Vagina (tissue), 2 donors: ENCODE measurements around the gene STOM. TPM values are rescaled to one million over a fixed set of nuclear protein-coding genes. Genes with fewer than 3 reads are reported as not detected.

Experiments
- DNase-seq, 2 donors: peaks; one replicate each; pipeline ENCODE4 v3.0.0-alpha.2; 2017; ENCODE audit errors: extremely low spot score in 2 of 2
- H3K27ac ChIP-seq: fragments of 200-600 bp; sonication (generic); one replicate; pipeline ENCODE4 v1.5.1; 2019
- H3K27me3 ChIP-seq: fragments of 200-600 bp; sonication (generic); one replicate; pipeline ENCODE4 v1.5.1; 2019
- H3K36me3 ChIP-seq, 2 donors: fragments of 200-600 bp; sonication (generic); one replicate each; pipeline ENCODE4 v1.5.1; 2017 to 2019
- H3K4me1 ChIP-seq: fragments of 200-600 bp; sonication (generic); one replicate; pipeline ENCODE4 v1.5.1; 2019
- H3K4me3 ChIP-seq, 2 donors: fragments of 200-600 bp; sonication (generic); 1 replicate in 1 of 2; 2 replicates in 1 of 2; pipeline ENCODE4 v1.5.1; 2016 to 2019
- H3K9me3 ChIP-seq: fragments of 200-600 bp; sonication (generic); one replicate; pipeline ENCODE4 v1.5.1; 2019
- CTCF ChIP-seq, 3 experiments: fragments of 450-650 bp in 2 of 3; fragments of 200-600 bp in 1 of 3; sonication (generic) in 1 of 3; IDR thresholded peaks; one replicate each; pipeline ENCODE4 v1.5.1; 2017 to 2019; ENCODE audit warnings: antibody characterized with exemption in 3 of 3, mild to moderate bottlenecking in 2 of 3, moderate library complexity in 2 of 3
- POLR2A ChIP-seq, 2 donors: fragments of 450-650 bp; IDR thresholded peaks; one replicate each; pipeline ENCODE4 v1.6.1; 2017; ENCODE audit warnings: antibody characterized with exemption in 2 of 2, mild to moderate bottlenecking in 2 of 2, moderate library complexity in 2 of 2
- POLR2AphosphoS5 ChIP-seq, 2 donors: sonication (generic); formaldehyde crosslinking; IDR thresholded peaks; one replicate each; pipeline ENCODE4 v1.9.0; 2017; ENCODE audit warnings: antibody characterized with exemption in 2 of 2, mild to moderate bottlenecking in 2 of 2, low read depth in 1 of 2; ENCODE audit not compliant: insufficient read depth in 1 of 2
- intact Hi-C: fragments of 100-400 bp; cut with DNase I; formaldehyde crosslinking; loops from one replicate; pipeline ENCODE4 v1.15.1; 2023
- total RNA-seq: library from RNA; depleted of rRNA; stranded (reverse); fragments of >200 nt; gene quantifications from one replicate; pipeline ENCODE4 v1.2.3, GENCODE V29; 2016

The STOM gene
- total RNA-seq, 1 donor from 2014 or later = 263 TPM

GRCh38 chr9:121360601-121361374 lies 9.3 kb downstream of the STOM start:
- Histone ChIP-seq H3K4me3 (no peak overlapping the region), H3K4me1 (peaks cover 82% of the 10 kb centered on the region), H3K36me3 (no peaks in the 10 kb centered on the region), H3K27ac (peak overlapping the region; percentile 97), H3K27me3 (no peaks in the 10 kb centered on the region), H3K9me3 (no peaks in the 10 kb centered on the region)
- DNase-seq = no peak
- intact Hi-C loops = no loop called here
- TF ChIP-seq POLR2A (IDR thresholded peaks at IDR 0.05) (no peak), POLR2AphosphoS5 (IDR thresholded peaks at IDR 0.05; ENCODE audit: insufficient read depth in 1 of 2, low read depth in 1 of 2) (peak; percentile 22 to 81)

DNA sequence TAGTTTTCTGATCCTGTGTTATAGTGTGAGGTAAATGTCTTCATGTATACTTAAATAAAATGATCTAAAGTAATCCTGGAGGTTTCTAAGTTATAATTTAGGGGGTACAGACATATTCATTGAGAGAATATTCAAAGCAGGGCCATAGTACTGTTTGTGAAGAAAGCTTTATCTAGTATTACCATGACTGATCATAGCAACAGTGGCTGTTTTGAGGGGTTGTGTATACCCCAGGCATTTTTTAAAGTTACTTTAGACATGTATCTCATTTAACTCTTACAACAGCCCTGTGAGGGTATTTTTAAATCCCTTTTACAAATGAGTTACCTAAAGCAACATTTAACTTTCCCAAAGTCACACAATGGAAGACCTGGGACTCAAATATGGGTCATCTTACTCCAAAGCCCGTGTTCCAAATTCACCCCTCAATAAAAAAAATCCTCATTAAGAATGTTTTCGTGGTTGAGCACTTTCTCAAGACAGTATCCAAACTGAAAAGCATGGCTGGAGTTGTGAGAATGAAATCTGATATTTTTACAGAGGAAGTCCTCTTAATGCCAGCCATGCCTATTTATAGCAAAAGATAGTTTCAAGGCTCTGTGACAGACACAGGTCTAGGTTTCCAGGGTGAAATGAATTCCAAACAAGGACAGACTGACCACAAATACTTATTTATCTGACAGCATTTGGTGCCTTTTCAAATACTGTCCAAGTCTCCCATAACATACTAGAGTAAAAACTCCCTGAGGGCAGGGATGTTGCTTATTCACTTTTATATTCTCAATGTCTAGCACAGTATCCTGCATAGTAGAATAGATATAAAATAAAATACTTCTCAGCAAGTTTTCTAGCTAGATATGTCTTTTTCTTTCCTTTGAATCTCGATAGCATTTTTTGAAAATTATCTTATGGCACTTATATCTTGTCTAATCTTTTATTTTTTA lies 10.4 kb downstream of the STOM start:
- Histone ChIP-seq H3K9me3 (no peaks in the 10 kb centered on the region), H3K27me3 (no peaks in the 10 kb centered on the region), H3K4me1 (peaks cover 77% of the 10 kb centered on the region), H3K27ac (peak overlapping the region; percentile 97), H3K36me3 (peaks cover 0 to 2% of the 10 kb centered on the region in 2 donors), H3K4me3 (no peak overlapping the region)
- TF ChIP-seq CTCF (IDR thresholded peaks at IDR 0.05) (no peak), POLR2A (IDR thresholded peaks at IDR 0.05) (no peak), POLR2AphosphoS5 (IDR thresholded peaks at IDR 0.05; ENCODE audit: insufficient read depth in 1 of 2, low read depth in 1 of 2) (no peak)
- no peak for DNase-seq
- intact Hi-C loops = no loop called here

DNA sequence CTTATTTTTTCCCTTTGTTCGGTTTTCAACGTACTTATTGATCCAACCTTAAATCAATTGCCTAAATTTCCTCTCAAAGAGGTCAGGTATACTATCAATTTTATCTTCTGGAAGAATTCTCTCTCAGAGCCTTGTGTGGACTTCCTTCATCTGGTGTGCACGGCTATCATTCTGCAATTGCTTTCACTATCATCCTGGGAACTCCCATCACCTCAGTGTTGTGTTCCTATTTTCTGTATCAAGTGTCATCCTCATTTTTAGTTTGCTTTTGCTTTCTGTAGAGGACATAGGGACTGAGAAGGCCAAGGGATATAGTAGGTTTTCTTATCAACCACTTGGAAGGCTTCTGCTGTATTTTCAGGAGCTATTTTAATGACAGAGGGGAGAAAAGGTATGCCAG lies 11.3 kb downstream of the STOM start:
- Histone ChIP-seq H3K4me1 (peaks cover 68% of the 10 kb centered on the region), H3K27me3 (no peaks in the 10 kb centered on the region), H3K9me3 (no peaks in the 10 kb centered on the region), H3K4me3 (no peak overlapping the region), H3K36me3 (peaks cover 0 to 11% of the 10 kb centered on the region in 2 donors), H3K27ac (peak overlapping the region; percentile 97)
- no peak for TF ChIP-seq POLR2AphosphoS5 (IDR thresholded peaks at IDR 0.05; ENCODE audit: insufficient read depth in 1 of 2, low read depth in 1 of 2)
- no peak for DNase-seq
- intact Hi-C loops = no loop called here

DNA sequence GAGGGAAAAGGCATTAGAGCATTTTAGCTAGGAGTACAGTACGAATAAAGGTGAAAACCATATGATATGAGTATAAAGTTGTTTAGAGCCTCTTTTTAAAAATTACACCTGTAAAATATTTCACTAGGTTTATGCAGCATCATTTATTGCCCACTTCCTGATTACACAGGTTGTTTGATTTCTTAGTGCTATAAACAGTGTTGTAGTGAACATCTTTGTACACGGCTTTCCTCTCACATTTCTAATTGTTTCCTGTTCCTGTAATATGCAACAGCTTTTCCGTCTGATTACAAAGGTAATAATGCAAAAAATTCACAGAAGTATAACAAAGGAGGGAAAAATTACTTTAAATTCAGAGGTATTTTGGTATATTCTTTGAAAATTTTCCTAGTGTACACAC lies 13.0 kb downstream of the STOM start:
- Histone ChIP-seq H3K27me3 (no peaks in the 10 kb centered on the region), H3K36me3 (peaks cover 0 to 24% of the 10 kb centered on the region in 2 donors), H3K4me3 (no peak overlapping the region), H3K9me3 (no peaks in the 10 kb centered on the region), H3K4me1 (peaks cover 60% of the 10 kb centered on the region), H3K27ac (peak overlapping the region; percentile 74)
- no peak for DNase-seq
- intact Hi-C loops = no loop called here
- TF ChIP-seq POLR2A (IDR thresholded peaks at IDR 0.05) = no peak
- TF ChIP-seq POLR2AphosphoS5 (IDR thresholded peaks at IDR 0.05; ENCODE audit: insufficient read depth in 1 of 2, low read depth in 1 of 2) = peak in 1 of 2 donors; percentile 63

DNA sequence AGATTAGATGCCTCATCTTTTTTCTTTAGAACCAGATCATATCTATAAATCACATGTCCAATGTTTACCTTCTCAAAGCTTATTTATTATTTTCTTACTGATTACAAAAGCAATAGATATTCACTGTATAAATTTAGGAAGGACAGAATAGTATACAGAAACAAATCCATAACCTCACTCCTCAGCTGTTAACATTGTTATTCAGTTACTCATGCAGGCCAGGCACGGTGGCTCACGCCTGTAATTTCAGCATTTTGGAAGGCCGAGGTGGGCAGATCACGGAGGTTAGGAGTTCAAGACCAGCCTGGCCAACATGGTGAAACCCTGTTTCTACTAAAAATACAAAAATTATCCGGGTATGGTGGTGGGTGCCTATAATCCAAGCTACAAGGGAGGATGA lies 15.3 kb downstream of the STOM start:
- TF ChIP-seq POLR2A (IDR thresholded peaks at IDR 0.05) = no peak
- TF ChIP-seq CTCF (IDR thresholded peaks at IDR 0.05) = peak in 1 of 3 experiments; percentile 6
- TF ChIP-seq POLR2AphosphoS5 (IDR thresholded peaks at IDR 0.05; ENCODE audit: insufficient read depth in 1 of 2, low read depth in 1 of 2) = no peak
- H3K36me3 ChIP-seq = peaks cover 0 to 26% of the 10 kb centered on the region in 2 donors
- H3K4me1 ChIP-seq = peaks cover 63% of the 10 kb centered on the region
- DNase-seq = no peak
- intact Hi-C loops = no loop called here
- H3K27me3 ChIP-seq = no peaks in the 10 kb centered on the region
- H3K4me3 ChIP-seq = no peak overlapping the region
- no peaks in the 10 kb centered on the region for H3K9me3 ChIP-seq
- H3K27ac ChIP-seq = peak overlapping the region; percentile 50

DNA sequence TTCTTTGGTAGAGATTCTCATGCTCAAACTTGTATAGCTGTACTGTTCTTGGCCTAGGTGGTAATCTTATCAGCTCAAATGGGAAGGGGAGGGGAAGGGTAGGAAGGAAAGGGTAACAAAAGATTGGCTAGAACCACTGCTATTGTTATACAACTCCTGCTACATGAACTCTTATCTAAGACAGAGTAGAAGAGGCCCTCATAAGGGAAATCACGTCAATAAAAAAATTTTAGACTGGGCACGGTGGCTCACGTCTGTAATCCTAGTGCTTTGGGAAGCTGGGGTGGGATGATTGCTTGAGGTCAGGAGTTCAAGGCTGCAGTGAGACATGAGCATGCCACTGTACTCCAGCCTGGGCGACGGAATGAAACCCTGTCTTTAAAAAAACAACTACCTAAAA lies 15.9 kb downstream of the STOM start:
- Histone ChIP-seq H3K27ac (peak overlapping the region; percentile 50), H3K9me3 (no peaks in the 10 kb centered on the region), H3K4me1 (peaks cover 57% of the 10 kb centered on the region), H3K4me3 (no peak overlapping the region), H3K27me3 (no peaks in the 10 kb centered on the region), H3K36me3 (peaks cover 0 to 32% of the 10 kb centered on the region in 2 donors)
- DNase-seq = no peak
- intact Hi-C loops = no loop called here
- TF ChIP-seq POLR2A (IDR thresholded peaks at IDR 0.05) = no peak
- peak in 1 of 2 donors; percentile 42 for TF ChIP-seq POLR2AphosphoS5 (IDR thresholded peaks at IDR 0.05; ENCODE audit: insufficient read depth in 1 of 2, low read depth in 1 of 2)
